ENCODE data around the gene CMTR1. TPM values are rescaled to one million over a fixed set of nuclear protein-coding genes. Genes with fewer than 3 reads are reported as not detected.

Gene CMTR1
- total and polyA plus RNA-seq, 4 donors = 4.7 to 25.5 (median 18.8) TPM

GRCh38 chr6:37516920-37517405 is 83.9 kb downstream of the CMTR1 start:
- H3K9me3 ChIP-seq (ENCODE audit: control insufficient read depth in 4 of 4, low read length in 3 of 4) = no peaks in the 10 kb centered on the region
- H3K9ac ChIP-seq (ENCODE audit: low read depth in 1 of 2, low read length in 2 of 2) = no peak overlapping the region
- no peaks in the 10 kb centered on the region for H3K36me3 ChIP-seq (ENCODE audit: control insufficient read depth in 4 of 4, insufficient read depth in 3 of 4, low read depth in 1 of 4, low read length in 3 of 4)
- peaks cover 7 to 32% (median 23%) of the 10 kb centered on the region in 4 donors for H3K4me1 ChIP-seq (ENCODE audit: control insufficient read depth in 4 of 4, insufficient read depth in 4 of 4, low read length in 3 of 4)
- no peak for DNase-seq (ENCODE audit: low spot score)
- peak overlapping the region; percentile 49 to 73 for H3K27ac ChIP-seq (ENCODE audit: low read depth in 1 of 2, low read length in 2 of 2)
- TF ChIP-seq FOXA2 (IDR thresholded peaks at IDR 0.05) = peak; percentile 35
- TF ChIP-seq YY1 (IDR thresholded peaks at IDR 0.05) = peak; percentile 40
- TF ChIP-seq CTCF (IDR thresholded peaks at IDR 0.05; ENCODE audit: low read depth, low read length, missing input control) = no peak
- TF ChIP-seq MAX (IDR thresholded peaks at IDR 0.05) = no peak
- TF ChIP-seq JUND (IDR thresholded peaks at IDR 0.05) = peak in 1 of 2 donors; percentile 33
- no peak for TF ChIP-seq ZBTB33 (IDR thresholded peaks at IDR 0.05)
- TF ChIP-seq RAD21 (IDR thresholded peaks at IDR 0.05) = peak in 1 of 2 donors; percentile 21
- TF ChIP-seq NR2F2 (IDR thresholded peaks at IDR 0.05) = no peak
- TF ChIP-seq SP1 (IDR thresholded peaks at IDR 0.05) = peak; percentile 67
- peak; percentile 40 for TF ChIP-seq HNF4G (IDR thresholded peaks at IDR 0.05)
- TF ChIP-seq REST (IDR thresholded peaks at IDR 0.05) = no peak
- no peak for TF ChIP-seq TAF1 (conservative IDR thresholded peaks at IDR 0.05)
- TF ChIP-seq EGR1 (IDR thresholded peaks at IDR 0.05; ENCODE audit: low read depth in 2 of 2) = no peak
- TF ChIP-seq GABPA (IDR thresholded peaks at IDR 0.05 in 1 of 2, conservative IDR thresholded peaks at IDR 0.05 in 1 of 2) = no peak
- TF ChIP-seq ATF3 (IDR thresholded peaks at IDR 0.05) = no peak
- no peak for TF ChIP-seq FOXA1 (IDR thresholded peaks at IDR 0.05)
- peak in 1 of 2 donors; percentile 78 for TF ChIP-seq HNF4A (conservative IDR thresholded peaks at IDR 0.05)
- TF ChIP-seq RXRA (IDR thresholded peaks at IDR 0.05) = peak; percentile 47 to 63
- H3K27me3 ChIP-seq (ENCODE audit: control insufficient read depth in 4 of 4, insufficient read depth in 4 of 4, low read length in 3 of 4) = no peaks in the 10 kb centered on the region
- 27% methylated on average over 16 of the region's 16 CpGs for WGBS
- H3K4me3 ChIP-seq (ENCODE audit: low read depth in 1 of 3, low read length in 3 of 3) = peak overlapping the region in 1 of 3 donors; percentile 1
